ENCODE data around the gene CAGE1.

Gene CAGE1

GRCh38 chr6:7311917-7312615, 77.5 kb downstream of the CAGE1 start:
- DNase-seq (ENCODE audit: low read depth in 2 of 2): no peak

GRCh38 chr6:7311176-7311575, 78.4 kb downstream of the CAGE1 start:
- DNase-seq (ENCODE audit: low read depth in 2 of 2): no peak

DNA sequence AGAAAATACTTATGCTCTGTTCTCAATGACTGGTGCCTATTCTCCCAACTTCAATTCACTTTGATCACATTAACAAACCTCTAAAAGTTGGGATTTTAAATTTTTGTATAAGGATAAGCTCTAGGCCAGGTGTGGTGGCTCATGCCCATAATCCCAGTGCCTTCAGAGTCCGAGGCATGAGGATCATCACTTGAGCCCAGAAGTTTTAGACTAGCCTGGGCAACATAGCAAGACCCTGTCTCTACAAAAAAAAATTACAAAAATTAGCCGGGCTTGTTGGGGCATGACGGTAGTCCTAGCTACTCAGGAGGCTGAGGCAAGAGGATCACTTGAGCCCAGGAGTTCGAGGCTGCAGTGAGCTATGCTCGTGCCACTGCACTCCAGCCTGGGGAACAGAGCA, 80.5 kb downstream of the CAGE1 start:
- no peak for DNase-seq (ENCODE audit: low read depth in 2 of 2)

- no peak for DNase-seq (ENCODE audit: low read depth in 2 of 2)
These were observed 82.0 kb downstream of the CAGE1 start for GRCh38 chr6:7307533-7307932.

GRCh38 chr6:7304821-7305220, 84.7 kb downstream of the CAGE1 start:
- DNase-seq (ENCODE audit: low read depth in 2 of 2): no peak

GRCh38 chr6:7301702-7302101, 87.8 kb downstream of the CAGE1 start:
- no peak for DNase-seq (ENCODE audit: low read depth in 2 of 2)

GRCh38 chr6:7300926-7301325, 88.6 kb downstream of the CAGE1 start:
- DNase-seq (ENCODE audit: low read depth in 2 of 2): no peak

DNA sequence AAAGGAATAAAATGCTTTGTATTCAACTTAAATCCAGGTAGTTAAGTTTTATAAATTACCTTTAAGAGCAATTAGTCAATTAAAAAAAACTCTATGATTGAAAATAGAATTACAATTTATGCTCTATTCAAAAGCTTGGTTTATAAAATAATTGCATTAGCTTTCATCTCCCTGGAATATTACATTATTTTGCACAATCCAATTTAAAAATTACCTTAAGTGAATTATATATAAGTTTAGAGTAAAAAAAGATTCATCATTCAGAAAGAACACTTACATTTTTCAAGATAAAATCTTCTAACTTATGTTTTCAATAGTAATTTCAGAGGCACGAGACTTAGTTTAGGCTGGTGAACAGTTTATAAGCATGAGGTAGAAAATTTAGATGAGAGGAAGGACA, 91.4 kb downstream of the CAGE1 start:
- no peak for DNase-seq (ENCODE audit: low read depth in 2 of 2)

- DNase-seq (ENCODE audit: low read depth in 2 of 2): no peak
These were observed 92.9 kb downstream of the CAGE1 start for GRCh38 chr6:7296602-7297001.

DNA sequence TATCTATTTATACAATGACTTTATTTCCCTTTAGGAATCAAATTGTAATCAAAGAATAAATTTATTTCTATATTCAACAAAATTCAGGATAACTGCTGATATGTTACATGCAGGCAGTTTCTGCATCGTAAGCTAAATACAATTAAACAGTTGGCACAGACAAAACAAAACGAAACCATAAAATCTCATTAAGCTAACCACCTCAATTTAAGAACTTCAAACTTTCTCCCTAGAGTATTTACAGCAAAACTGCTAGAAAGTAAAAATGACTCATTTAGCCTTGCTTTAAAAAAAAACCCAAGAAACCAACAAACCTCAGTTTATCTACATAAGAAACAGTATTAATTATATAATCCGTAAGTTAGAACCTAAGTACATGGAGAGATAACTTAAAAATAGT, 93.6 kb downstream of the CAGE1 start:
- no peak for DNase-seq (ENCODE audit: low read depth in 2 of 2)

GRCh38 chr6:7292596-7293255, 96.8 kb downstream of the CAGE1 start:
- DNase-seq (ENCODE audit: low read depth in 2 of 2): no peak

DNA sequence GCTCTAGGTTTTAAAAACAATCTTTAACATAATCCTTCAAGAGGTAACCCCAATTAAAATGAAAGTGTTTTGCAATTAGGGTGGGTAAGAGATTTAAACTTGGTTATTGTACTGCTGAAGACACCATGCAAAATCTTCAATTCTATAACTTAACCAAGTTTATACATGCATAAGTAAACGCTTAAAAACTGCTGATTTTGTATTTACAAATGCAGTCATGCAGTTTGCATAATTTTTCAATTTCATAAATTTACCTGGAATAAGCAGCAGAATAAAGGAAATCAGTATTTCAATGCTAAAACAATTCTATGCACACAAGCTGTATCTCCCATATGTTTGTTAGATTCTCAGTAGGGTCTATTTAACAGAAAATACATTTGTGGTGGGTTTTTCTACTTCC, 99.5 kb downstream of the CAGE1 start:
- DNase-seq (ENCODE audit: low read depth in 2 of 2): no peak

DNA sequence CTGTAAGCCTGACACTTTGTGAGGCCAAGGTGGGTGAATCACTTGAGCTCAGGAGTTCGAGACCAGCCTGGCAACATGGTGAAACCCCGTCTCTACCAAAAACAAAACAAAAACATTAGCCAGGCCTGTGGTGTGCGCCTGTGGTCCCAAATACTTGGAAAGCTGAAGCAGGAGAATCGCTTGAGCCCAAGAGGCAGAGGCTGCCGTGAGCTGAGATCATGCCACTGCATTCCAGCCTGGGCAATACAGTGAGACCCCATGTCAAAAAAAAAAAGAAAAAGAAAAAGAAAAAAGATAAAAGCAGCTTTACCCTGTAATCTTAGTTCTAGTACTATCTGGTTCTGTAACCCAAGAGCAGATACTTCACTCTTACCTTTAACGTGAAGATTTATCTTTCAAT, 104.1 kb downstream of the CAGE1 start:
- no peak for DNase-seq (ENCODE audit: low read depth in 2 of 2)

GRCh38 chr6:7283676-7284075, 105.9 kb downstream of the CAGE1 start:
- no peak for DNase-seq (ENCODE audit: low read depth in 2 of 2)

DNA sequence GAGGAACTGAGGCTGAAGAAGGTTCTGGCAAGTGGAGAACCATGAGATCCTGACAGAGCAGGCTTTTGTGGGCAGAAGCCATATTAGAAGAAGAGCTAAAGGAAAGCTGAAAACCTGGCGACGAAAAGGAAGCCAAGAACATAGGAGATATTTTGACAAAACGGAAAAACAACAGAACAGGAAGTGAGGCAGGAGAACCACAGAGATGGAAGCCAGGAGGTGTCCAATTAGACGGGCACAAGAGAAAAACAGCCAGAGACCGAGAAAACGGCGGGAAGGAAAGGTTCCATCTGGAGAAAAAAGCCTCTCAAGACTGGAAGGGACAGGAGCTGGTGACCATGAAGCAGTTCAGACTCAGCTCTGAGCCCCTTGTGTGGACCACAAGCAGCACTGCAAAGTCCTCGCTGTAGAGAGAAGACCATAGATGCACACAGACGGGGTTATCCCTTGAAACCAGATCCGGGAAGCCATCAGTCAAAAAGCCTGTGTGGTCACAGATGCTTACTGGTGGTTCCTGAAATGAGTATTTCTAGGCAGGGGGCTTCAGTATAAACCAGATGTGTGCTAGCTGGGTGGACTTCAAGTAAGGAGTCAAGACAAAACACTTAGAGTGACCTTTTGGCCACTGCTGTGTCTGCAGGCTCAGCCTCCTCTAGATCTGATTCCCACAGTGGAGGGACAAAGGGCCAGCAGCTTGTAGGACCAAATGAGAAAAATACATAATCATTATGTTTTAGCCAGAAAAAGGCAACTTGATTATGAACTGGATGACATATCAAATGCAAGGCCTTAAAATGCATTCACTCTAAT, 107.2 kb downstream of the CAGE1 start:
- no peak for DNase-seq (ENCODE audit: low read depth in 2 of 2)

All from activated CD4-positive, alpha-beta T cell treated with anti-CD3 and anti-CD28 coated beads for 24 hours (primary cell).